Dedifferentiated amniotic fluid mesenchymal stem cell (primary cell): ENCODE measurements around the gene MAPRE2.

Experiments used
- DNase-seq: peaks from one replicate; pipeline ENCODE4 v3.0.0-alpha.2; 2016; ENCODE audit errors: extremely low spot score

The MAPRE2 gene

GRCh38 chr18:35038029-35038428 lies 3.2 kb upstream of the MAPRE2 start:
- no peak for DNase-seq

DNA sequence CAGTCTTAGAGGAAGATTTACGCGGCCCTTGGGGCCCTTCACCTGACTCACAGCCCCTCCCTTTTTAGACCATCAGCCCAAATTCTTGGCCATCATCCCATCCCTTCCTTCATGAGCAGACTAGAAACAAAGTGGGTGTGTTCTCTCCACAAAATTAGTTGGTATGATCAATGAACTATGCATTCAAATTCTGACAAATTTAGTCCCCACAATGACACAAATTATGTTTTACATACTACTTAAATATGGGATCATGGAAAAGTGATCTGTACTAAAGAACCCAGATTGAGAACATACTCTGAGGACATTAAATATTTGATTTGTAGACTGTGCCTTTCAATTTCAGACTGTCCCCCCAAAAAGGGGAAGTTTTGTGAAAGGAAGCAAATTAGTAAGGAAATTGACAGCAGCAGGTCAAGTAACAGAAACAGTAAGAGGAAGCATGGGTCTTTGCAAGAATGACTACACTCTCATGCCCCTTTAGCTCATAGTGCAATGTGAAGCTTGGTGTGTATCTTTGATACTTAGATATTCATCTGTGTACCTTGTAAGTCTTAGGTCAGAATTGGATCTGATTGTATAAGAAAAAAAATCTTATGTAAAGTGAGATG lies 2.2 kb upstream of the MAPRE2 start:
- no peak for DNase-seq

DNA sequence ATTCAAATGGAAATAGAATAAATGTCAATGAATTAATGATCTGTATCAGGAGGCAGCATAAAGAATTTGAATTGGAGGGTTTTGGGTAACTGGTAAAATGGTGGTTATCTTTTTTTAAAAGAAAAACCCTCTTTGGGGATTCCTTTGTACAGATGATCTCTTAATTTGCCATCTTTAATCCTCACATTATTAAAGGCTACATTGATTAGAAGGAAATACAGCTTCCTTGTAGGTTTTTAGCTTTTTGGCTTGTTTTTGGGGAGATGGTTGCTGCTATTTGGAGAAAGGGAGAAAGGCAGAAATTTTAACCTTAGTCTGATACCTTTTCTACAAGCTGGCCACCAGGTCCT lies 600 bp upstream of the MAPRE2 start:
- DNase-seq: no peak

- DNase-seq: no peak
Observed at GRCh38 chr18:35041815-35042387, 688 bp downstream of the MAPRE2 start.

DNA sequence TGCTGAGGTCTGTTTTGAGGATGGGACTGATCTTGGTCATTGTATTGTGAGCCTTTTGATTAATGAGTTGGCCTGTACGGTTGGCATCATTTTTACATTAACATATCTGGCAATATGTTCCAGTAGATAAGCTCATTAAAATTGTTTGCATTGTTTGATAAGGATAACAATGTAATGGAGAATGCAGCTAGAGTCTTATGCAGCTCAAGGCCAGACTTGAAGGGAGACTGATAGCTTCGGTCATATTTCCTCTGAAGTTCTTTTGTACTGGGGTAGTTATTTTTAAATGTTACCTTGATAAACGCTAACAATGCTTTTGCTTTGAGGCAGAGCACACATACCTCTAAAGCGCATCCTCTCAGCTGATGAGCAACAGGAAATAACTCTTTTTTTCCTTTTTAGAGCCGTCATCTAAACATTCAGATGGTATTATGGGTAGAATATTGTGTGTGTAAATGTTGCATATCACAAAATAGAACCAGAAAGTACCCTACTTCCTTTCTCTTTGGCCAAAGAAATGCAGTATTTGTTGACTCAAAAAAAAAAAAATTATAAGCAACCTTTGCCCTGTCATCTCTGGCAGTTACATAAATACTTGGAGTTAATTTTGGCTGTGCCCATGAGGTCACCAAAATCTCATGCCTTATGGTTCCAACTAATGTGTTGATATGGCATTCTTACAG lies 1.3 kb downstream of the MAPRE2 start:
- no peak for DNase-seq

- DNase-seq: no peak
Observed at GRCh38 chr18:35043207-35043606, 2.0 kb downstream of the MAPRE2 start.

DNA sequence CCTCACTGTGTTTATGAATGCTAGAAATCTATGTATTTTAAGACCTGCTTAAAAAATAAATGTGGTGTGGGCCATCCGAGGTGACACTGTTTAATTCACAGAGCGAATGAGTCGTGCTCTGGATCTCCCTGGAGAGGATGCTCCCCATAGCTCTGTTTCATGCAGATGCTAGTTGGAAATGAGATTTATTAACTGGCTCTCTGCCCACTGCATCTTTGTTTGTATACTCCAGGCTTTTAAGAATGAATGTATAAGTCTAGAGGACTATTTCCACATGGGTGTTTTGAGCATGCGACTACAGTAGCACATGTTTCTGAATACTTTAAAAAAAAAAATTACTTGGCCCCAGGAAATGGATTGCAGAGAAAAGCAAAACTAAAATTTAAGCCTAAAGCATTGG lies 3.9 kb downstream of the MAPRE2 start:
- no peak for DNase-seq

- no peak for DNase-seq
Observed at GRCh38 chr18:35045806-35046205, 4.6 kb downstream of the MAPRE2 start.

DNA sequence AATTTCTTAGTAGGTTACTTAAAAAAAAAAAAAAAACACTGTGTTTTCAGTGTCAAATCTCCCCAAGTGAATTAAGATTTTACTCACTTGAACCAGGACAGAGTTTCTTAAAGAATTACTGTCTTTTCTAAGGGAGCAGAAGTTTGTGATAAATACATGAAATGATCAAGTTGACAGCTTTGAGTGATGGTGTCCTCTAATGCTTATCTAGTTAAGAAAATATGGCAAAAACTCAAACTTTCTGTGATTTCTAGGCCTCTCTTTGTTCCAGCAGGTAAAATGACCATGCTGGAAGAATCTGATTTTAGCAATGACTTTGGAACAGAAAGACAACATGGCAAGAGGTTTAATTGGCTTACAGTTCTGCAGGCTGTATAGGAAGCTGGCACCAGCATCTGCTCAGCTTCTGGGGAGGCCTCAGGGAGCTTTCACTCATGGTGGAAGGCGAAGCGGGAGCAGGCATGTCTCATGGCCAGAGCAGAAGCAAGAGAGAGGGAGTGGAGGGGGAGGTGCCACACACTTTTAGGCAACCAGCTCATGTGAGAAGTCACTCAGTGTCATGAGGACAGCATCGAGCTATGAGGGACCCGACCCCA lies 6.6 kb downstream of the MAPRE2 start:
- DNase-seq: no peak

DNA sequence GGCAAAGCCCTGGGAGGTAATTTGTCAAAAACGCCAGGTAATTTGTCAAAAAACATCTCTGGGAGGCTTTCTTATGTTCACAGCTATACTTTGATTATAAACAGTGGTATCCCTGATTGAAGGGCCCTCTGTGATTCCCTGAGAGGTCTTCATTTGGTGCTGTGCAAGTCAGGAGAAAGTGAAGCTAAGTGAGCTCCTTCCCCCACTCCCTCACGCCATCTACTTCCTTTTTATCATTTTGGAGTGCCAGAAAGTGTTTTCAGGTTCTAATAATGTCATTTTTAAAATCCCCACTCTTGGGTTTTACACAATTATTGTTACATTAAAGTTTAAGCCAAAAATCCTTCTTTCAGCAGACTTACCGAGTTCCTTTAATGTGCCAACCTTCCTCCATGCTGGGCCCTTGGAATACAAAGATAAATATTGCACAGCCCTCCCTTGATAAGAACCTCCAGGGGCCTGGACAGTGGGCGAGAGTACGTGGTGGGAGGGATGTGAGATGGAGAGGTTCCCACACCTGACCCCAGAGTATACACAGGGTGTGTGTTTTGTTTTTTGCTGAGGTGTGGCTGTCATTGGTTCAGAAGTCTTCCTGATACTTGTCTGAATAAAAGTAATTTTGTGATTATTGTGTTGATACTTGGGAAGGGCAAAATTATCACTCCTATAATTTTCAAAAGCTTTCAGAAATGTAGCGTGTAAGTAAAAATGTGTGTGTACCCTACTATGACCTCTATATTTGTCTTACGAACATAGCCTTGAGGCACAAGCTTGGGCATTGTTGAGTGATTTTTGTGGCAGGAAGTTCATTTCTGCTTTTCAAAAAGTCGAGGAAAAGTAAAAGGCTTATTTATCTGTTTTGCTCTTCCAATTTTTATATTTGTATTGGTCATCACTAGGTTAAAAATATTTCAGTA lies 8.2 kb downstream of the MAPRE2 start:
- no peak for DNase-seq

GRCh38 chr18:35050028-35050546 lies 8.9 kb downstream of the MAPRE2 start:
- no peak for DNase-seq

DNA sequence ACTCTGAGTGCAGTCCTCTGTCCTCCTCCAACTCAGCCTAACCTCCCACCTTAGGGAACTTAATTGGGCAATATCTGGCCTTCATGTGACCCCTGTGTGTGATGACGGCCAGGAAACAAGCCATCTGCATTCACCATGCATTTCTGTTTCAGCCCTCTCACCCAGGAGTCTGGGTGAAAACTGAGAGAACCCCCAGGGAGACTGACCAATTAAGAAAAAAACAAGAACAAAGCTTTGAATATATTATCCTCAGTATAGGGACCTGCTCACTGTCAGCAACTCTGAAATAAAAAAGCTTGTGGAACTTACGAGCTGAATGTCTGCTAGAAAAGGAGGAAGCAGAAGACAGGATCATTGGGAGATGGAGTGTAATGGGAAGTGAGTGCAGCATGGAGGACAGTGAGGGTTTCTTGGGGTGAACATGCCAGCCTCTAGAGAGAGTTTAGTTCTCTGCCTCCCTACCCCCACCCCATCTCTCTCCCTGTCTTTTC lies 9.5 kb downstream of the MAPRE2 start:
- no peak for DNase-seq

DNA sequence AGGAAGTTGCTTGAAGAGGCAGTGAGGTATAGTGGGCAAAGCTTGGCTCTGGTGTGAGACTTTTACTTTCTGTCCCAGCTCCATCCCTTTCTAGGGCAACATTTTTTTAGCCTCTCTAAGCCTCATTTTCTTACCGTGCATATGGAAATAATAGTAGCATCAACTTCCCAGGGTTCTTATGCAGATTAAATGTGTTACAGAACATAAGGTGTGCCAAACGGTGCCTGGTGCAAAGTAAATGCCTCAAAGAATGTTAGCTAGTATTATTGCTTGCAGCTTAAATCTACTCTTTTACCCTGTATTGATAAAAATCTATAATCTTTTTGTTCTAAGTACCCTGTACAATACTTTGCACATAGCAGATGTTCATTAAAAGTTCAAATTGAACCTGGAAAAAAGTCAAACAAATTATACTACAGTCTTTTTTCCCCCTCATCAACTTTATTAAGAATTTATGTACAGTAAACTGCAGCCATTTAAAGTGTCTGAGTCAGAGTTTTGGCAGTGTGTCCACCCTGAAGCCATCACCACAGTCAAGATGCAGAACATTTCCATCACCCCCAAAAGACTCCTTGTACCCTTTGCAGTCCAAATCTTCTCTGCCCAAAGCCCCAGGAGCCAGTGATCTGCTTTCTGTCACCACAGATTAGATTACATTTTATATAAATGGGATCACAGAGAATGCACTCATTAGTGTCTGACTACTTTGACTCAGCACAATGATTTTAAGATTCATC lies 10.6 kb downstream of the MAPRE2 start:
- no peak for DNase-seq

DNA sequence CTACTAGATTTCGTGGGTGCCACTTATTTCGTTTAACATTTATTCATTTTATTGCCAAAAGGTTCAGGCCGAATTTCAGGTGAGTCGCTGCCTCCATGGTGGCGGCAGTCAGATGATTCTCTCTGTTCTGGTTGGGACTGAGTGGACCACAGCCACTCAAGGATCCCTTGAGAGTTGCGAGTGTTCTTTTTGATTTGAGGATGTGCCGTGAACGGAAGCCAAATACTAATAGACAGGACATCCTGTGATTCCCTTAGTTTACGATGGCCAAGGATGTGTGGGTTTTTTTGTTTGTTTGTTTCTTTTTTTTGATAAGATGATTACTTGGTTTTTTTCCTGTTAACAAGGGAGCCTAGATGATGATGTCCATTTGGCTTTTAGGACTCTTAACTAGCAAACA lies 13.2 kb downstream of the MAPRE2 start:
- DNase-seq: no peak

GRCh38 chr18:35055105-35055504 lies 13.9 kb downstream of the MAPRE2 start:
- DNase-seq: no peak

DNA sequence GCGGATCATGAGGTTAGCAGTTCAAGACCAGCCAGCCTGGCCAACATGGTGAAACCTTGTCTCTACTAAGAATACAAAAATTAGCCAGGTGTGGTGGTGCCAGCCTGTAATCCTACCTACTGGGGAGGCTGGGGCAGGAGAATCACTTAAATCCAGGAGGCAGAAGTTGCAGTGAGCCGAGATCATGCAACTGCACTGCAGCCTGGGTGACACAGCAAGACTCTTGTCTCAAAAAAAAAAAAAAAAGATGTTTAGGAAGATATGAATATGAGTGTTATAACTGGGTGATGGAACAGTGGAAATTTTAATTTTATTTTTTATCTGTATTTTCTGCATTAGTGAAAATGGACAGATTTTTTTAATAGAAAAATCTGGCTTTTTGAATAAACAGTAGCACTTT lies 14.5 kb downstream of the MAPRE2 start:
- DNase-seq: no peak

DNA sequence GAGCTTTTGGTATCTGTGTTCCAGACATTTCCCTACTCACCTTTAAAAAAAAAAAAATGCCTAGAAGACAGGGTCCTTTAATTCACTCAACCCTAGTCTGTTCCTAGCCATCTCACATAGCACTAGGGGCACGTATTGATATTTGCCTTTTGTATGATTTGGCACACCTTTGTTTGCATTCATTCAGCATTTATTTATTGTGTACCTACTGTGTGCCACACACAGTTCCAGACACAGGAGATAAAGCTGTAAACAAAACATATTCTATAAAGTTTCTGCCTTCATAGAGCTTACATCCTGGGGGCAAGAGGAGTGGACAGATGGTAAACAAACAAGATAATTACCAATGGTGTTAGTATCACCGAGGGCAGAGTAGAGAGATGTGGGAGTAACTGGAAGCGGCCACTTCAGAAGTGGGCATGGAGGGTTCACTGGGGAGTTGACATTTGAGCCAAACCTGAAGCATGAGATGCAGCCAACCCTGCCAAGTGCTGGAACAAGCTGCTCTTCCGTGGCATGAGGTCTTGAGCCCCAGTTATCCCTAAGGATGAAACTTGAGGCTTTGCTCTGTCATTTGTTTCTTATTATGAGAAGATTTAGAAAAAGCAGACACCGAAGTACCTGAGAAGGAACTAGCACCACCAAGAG lies 18.2 kb downstream of the MAPRE2 start:
- no peak for DNase-seq

DNA sequence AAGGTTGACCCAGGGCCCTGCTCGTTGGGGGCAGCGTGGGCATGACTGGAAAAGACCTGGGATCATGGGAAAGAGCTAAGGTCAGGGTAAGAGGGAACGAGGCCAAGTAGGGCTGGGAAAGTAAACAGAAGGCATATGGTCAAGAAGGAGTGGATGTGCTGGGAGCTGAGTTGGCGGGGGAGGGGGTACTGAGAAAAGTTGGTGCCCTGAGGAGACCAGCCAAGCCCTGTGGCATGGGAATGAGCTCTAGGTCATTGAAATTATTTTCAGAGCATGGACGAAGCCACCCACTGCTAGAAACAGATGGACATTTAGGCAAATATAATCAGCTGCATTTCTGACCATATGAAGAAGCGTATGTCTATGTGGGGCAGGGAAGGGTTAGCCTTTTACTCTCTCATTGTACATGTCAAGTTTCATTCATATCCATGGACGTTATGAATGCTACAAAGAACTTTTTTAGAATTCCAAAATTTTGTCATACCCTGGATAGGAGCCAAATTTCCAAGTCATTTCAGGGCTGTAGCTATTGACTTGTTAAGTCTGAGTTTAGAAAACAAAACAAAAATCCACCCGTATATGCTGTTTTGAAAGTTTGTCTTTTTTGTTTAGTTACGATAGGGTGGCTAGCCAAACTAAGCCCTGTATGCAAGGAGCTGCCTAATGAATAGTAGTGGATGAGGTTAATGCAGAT lies 19.1 kb downstream of the MAPRE2 start:
- DNase-seq: no peak

DNA sequence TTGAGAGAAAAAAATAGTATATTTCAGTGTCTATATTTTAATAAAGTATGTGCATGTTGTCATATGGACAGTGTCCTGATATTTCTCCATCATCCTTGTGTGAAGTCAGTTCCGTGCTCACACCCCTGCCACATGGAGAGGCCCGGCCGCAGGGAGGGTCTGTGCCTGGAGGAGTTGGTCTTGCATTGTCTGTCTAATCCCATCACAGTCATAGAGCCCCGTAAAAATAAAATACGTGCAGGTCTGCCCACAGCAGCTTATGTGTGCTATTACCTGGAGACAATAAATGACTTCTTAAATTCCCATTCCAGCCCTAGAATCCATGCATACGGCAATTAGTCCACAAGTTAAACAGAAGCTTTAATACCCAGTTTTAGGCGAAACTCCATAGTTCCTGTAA lies 20.1 kb downstream of the MAPRE2 start:
- no peak for DNase-seq

- no peak for DNase-seq
Observed at GRCh38 chr18:35061804-35062203, 20.6 kb downstream of the MAPRE2 start.
